Peyer's patch (tissue), 4 donors: ENCODE results near the gene NRXN3.

Source experiments
- POLR2A ChIP-seq, 2 donors: fragments of 450-650 bp; IDR thresholded peaks; one replicate each; pipeline ENCODE4 v1.5.1; 2017; ENCODE audit warnings: antibody characterized with exemption in 2 of 2, mild to moderate bottlenecking in 2 of 2, moderate library complexity in 2 of 2
- TF ChIP-seq, protein P1 (sequence below), 6 experiments: fragments of 450-650 bp in 4 of 6; fragments of 200-600 bp in 2 of 6; sonication (generic) in 1 of 6; IDR thresholded peaks; one replicate each; pipeline ENCODE4 v1.5.1; 2017 to 2019; ENCODE audit warnings: antibody characterized with exemption in 6 of 6, mild to moderate bottlenecking in 3 of 6, moderate library complexity in 1 of 6

DNA sequence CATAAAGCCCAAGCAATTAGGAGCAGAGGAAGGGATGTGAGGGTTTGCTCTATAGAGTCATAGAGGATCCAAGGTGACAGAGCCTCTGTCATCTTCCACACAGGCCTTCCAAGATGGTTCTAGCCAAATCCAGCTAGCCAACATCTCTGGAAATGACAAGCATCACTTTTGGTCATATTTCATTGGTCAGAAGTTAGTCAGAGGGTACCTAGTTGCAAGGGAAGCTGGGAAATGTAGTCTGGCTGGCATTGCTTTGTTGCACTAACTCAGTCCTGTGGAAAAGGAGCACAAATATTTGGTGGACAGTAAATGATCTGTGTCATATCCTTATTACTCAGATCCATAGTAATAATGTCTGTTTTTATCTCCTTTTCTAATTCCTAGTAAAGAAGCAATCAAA, 715.7 kb downstream of the NRXN3 start:
- TF ChIP-seq, protein P1, sequence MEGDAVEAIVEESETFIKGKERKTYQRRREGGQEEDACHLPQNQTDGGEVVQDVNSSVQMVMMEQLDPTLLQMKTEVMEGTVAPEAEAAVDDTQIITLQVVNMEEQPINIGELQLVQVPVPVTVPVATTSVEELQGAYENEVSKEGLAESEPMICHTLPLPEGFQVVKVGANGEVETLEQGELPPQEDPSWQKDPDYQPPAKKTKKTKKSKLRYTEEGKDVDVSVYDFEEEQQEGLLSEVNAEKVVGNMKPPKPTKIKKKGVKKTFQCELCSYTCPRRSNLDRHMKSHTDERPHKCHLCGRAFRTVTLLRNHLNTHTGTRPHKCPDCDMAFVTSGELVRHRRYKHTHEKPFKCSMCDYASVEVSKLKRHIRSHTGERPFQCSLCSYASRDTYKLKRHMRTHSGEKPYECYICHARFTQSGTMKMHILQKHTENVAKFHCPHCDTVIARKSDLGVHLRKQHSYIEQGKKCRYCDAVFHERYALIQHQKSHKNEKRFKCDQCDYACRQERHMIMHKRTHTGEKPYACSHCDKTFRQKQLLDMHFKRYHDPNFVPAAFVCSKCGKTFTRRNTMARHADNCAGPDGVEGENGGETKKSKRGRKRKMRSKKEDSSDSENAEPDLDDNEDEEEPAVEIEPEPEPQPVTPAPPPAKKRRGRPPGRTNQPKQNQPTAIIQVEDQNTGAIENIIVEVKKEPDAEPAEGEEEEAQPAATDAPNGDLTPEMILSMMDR (IDR thresholded peaks at IDR 0.05), result no peak
- TF ChIP-seq POLR2A (IDR thresholded peaks at IDR 0.05), result no peak
